HG02759 (cell line): Measurements from ENCODE around the gene NFKBIZ.
"Not testable (repeated sequence)": the region's sequence is repeated elsewhere in the genome, so short reads cannot be mapped to it uniquely, and the experiment has no call there.

ENCODE experiments used
- ATAC-seq: cut with Tn5 transposase; IDR thresholded peaks from one replicate; pipeline ENCODE4 v1.9.1; 2021; ENCODE audit warnings: mild to moderate bottlenecking, moderate library complexity; ENCODE audit not compliant: unreplicated experiment

Gene NFKBIZ

GRCh38 chr3:101850246-101851051 is 1.1 kb downstream of the NFKBIZ start:
- peak; percentile 26 for ATAC-seq

DNA sequence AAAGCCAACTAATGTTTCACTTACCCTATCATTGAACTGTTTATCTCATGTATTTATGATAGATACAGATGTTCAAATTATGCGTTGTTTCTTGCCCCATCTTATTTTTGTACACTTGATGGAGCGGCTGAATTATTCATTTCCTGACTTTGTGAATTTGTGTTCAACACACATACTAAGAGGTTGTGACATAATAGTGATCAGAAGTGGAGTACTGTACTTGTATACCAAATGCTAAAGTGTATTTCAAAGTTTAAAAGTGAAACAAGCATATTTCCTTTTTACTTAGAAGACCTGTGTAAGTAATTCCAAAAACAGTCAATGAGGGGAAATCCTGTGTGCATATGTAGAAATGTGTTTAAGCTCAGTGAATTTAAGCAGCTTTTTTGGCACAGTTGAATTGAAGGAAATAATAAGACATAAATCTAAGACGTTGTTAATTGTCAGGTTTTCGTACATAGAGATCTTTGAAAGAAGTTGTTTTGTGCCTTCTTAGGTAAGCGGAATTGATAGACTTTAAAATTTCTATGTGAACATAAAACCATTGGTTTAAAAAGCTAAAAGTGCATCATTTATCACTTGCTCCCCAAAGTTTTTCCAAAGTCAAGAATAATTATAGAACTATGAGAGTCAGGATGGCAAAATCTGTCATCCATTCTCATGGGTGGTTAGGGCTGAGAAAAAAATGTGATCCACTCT is 1.9 kb downstream of the NFKBIZ start:
- no peak for ATAC-seq

- ATAC-seq = no peak
Observed at GRCh38 chr3:101851850-101852714, 2.8 kb downstream of the NFKBIZ start.

DNA sequence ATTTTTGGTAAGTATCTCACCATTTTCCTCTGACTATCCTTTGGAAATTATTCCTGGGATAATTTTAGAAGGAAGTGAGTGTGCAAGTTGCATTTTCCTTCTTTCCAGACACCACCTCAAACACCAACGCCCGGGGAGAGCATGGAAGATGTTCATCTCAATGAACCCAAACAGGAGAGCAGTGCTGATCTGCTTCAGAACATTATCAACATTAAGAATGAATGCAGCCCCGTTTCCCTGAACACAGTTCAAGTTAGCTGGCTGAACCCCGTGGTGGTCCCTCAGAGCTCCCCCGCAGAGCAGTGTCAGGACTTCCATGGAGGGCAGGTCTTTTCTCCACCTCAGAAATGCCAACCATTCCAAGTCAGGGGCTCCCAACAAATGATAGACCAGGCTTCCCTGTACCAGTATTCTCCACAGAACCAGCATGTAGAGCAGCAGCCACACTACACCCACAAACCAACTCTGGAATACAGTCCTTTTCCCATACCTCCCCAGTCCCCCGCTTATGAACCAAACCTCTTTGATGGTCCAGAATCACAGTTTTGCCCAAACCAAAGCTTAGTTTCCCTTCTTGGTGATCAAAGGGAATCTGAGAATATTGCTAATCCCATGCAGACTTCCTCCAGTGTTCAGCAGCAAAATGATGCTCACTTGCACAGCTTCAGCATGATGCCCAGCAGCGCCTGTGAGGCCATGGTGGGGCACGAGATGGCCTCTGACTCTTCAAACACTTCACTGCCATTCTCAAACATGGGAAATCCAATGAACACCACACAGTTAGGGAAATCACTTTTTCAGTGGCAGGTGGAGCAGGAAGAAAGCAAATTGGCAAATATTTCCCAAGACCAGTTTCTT is 3.9 kb downstream of the NFKBIZ start:
- ATAC-seq = no peak

GRCh38 chr3:101853982-101854381 is 4.7 kb downstream of the NFKBIZ start:
- ATAC-seq = no peak

- no peak for ATAC-seq
Observed at GRCh38 chr3:101854608-101855304, 5.4 kb downstream of the NFKBIZ start.

- no peak for ATAC-seq
Observed at GRCh38 chr3:101857301-101857741, 8.0 kb downstream of the NFKBIZ start.

- ATAC-seq = no peak
Observed at GRCh38 chr3:101858464-101859030, 9.2 kb downstream of the NFKBIZ start.

DNA sequence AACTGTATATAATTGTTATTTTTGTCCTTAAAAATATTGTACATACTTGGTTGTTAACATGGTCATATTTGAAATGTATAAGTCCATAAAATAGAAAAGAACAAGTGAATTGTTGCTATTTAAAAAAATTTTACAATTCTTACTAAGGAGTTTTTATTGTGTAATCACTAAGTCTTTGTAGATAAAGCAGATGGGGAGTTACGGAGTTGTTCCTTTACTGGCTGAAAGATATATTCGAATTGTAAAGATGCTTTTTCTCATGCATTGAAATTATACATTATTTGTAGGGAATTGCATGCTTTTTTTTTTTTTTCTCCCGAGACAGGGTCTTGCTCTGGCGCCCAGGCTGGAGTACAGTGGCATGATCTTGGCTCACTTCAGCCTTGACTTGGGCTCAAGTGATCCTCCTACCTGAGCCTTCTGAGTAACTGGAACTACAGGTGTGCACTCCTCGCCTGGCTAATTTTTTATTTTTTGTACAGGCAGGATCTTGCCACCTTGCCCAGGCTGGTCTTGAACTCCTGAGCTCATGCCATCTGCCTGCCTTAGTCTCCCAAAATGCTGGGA is 10.7 kb downstream of the NFKBIZ start:
- ATAC-seq = no peak

GRCh38 chr3:101861212-101861788 is 12.0 kb downstream of the NFKBIZ start:
- ATAC-seq = no peak

DNA sequence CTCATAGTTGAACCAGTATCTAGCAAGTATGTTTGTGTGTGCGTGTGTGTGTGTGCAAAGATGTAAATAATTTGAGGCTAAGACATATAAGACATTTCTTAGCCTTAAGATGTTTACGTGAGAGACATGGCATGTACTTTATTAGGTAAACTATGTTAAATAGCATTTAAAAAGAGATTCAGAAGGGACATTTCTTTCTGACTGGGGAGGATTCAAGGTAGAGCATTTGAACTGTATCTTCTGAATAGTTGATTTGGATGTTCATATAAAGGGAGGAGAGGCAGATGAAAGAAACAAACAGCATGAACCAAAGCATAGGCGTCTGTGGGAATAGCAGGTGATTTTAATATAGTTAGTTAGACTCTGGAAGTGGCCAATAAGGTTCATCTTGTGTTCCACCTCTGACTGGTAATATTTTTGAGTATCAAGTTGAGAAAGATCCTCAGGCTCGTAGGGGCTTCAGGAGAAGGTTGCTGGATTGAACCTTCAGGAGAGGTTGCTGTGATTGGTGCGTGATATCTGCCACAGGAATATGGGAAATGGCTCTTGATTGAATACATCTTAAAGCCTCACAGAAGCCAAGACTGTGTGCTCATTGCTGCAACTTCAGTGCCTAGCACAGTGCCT is 12.6 kb downstream of the NFKBIZ start:
- no peak for ATAC-seq

- no peak for ATAC-seq
Observed at GRCh38 chr3:101862416-101863165, 13.3 kb downstream of the NFKBIZ start.

GRCh38 chr3:101864926-101865325 is 15.6 kb downstream of the NFKBIZ start:
- ATAC-seq = not testable (repeated sequence)

DNA sequence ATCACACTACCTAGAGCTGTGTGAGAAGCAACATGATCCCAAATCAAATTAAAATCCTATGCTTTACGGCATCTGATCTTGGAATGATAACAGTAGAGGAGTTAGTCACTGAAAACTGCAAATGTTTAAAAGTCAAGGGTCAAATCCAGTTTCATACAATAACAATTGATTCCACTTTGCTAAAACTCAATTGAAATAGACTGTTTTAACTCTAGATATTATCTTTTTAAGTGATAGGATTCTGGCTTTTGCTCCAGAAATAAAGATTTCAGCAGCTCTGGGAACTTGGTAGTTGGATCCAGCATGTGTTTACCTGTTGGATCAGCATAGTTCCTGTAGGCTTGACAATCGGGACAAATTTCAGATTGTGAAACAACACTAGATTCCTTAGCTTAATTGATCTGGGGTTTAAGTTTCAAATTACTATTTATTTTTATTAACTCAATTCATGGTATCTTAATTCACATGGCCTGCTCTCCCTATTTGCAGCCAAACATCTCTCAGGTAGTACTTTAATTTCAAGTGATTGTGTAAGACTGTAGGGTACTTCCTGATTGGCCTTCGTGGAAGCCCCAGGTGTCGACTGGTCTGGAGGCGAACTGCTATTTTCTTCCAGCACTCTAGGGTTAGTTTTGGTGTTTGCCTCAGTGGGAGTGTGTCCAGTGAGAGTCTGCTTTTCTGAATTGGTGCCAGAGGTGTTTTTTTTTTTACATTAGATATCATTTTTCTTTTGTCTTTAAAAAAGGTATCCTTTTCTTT is 16.6 kb downstream of the NFKBIZ start:
- ATAC-seq = no peak

- ATAC-seq = no peak
Observed at GRCh38 chr3:101867511-101867910, 18.2 kb downstream of the NFKBIZ start.

GRCh38 chr3:101867996-101868395 is 18.7 kb downstream of the NFKBIZ start:
- no peak for ATAC-seq
